Measurements from ENCODE around the gene PPP4R1.

PPP4R1 gene

GRCh38 chr18:9547782-9548181, 66.6 kb downstream of the PPP4R1 start:
- DNase-seq (ENCODE audit: low spot score), result no peak

- no peak for DNase-seq (ENCODE audit: low spot score)
Observed at GRCh38 chr18:9546468-9546867, 67.9 kb downstream of the PPP4R1 start.

- no peak for DNase-seq (ENCODE audit: low spot score)
Observed at GRCh38 chr18:9545029-9545428, 69.3 kb downstream of the PPP4R1 start.

GRCh38 chr18:9542924-9543323, 71.4 kb downstream of the PPP4R1 start:
- DNase-seq (ENCODE audit: low spot score), result no peak

- DNase-seq (ENCODE audit: low spot score), result no peak
Observed at GRCh38 chr18:9539938-9540337, 74.4 kb downstream of the PPP4R1 start.

- no peak for DNase-seq (ENCODE audit: low spot score)
Observed at GRCh38 chr18:9539283-9539682, 75.1 kb downstream of the PPP4R1 start.

GRCh38 chr18:9537677-9538076, 76.7 kb downstream of the PPP4R1 start:
- no peak for DNase-seq (ENCODE audit: low spot score)

- no peak for DNase-seq (ENCODE audit: low spot score)
Observed at GRCh38 chr18:9536354-9537152, 77.8 kb downstream of the PPP4R1 start.

- DNase-seq (ENCODE audit: low spot score), result peak; percentile 79
Observed at GRCh38 chr18:9535430-9535991, 78.8 kb downstream of the PPP4R1 start.

- no peak for DNase-seq (ENCODE audit: low spot score)
Observed at GRCh38 chr18:9534844-9535243, 79.5 kb downstream of the PPP4R1 start.

GRCh38 chr18:9531791-9532410, 82.5 kb downstream of the PPP4R1 start:
- no peak for DNase-seq (ENCODE audit: low spot score)

GRCh38 chr18:9530226-9531009, 83.9 kb downstream of the PPP4R1 start:
- DNase-seq (ENCODE audit: low spot score), result no peak

- no peak for DNase-seq (ENCODE audit: low spot score)
Observed at GRCh38 chr18:9526458-9526857, 87.9 kb downstream of the PPP4R1 start.

- no peak for DNase-seq (ENCODE audit: low spot score)
Observed at GRCh38 chr18:9522952-9523351, 91.4 kb downstream of the PPP4R1 start.

- no peak for DNase-seq (ENCODE audit: low spot score)
Observed at GRCh38 chr18:9521770-9522169, 92.6 kb downstream of the PPP4R1 start.

GRCh38 chr18:9520666-9521065, 93.7 kb downstream of the PPP4R1 start:
- DNase-seq (ENCODE audit: low spot score), result no peak

- DNase-seq (ENCODE audit: low spot score), result no peak
Observed at GRCh38 chr18:9519399-9519798, 95.0 kb downstream of the PPP4R1 start.

GRCh38 chr18:9517869-9518268, 96.5 kb downstream of the PPP4R1 start:
- no peak for DNase-seq (ENCODE audit: low spot score)

GRCh38 chr18:9516437-9517064, 97.8 kb downstream of the PPP4R1 start:
- DNase-seq (ENCODE audit: low spot score), result peak; percentile 11

- no peak for DNase-seq (ENCODE audit: low spot score)
Observed at GRCh38 chr18:9513971-9514512, 100.3 kb downstream of the PPP4R1 start.

- no peak for DNase-seq (ENCODE audit: low spot score)
Observed at GRCh38 chr18:9508446-9509025, 105.8 kb downstream of the PPP4R1 start.
